Activated CD8-positive, alpha-beta T cell treated with anti-CD3 and anti-CD28 coated beads for 36 hours (primary cell): Measurements from ENCODE around the gene CCNDBP1. TPM values are rescaled to one million over a fixed set of nuclear protein-coding genes. Genes with fewer than 3 reads are reported as not detected.

Experiments
- ATAC-seq: fragments of 200-7000 bp; cut with Tn5 transposase; one replicate; pipeline ENCODE4 v1.10.0; 2021; ENCODE audit warnings: mild to moderate bottlenecking, moderate library complexity
- CTCF ChIA-PET: fragments of 350-600 bp; sonication (Branson Sonifier 250); formaldehyde crosslinking; loops from one replicate; lab custom pipeline; 2021; ENCODE audit warnings: antibody characterized with exemption; lab: Charles Lee
- POLR2A ChIA-PET: fragments of 350-600 bp; sonication (Branson Sonifier 250); formaldehyde crosslinking; loops from one replicate; lab custom pipeline; 2021; ENCODE audit warnings: antibody characterized with exemption; lab: Charles Lee
- DNase-seq: peaks from one replicate; pipeline ENCODE4 v3.0.0-alpha.2; 2020
- H3K27ac Mint-ChIP-seq: one replicate; pipeline ENCODE4 v1.8.0; 2021; ENCODE audit warnings: mild to moderate bottlenecking, mixed read lengths
- H3K27me3 Mint-ChIP-seq: one replicate; pipeline ENCODE4 v1.8.0; 2021; ENCODE audit warnings: mixed read lengths
- H3K36me3 Mint-ChIP-seq: one replicate; pipeline ENCODE4 v1.8.0; 2021; ENCODE audit warnings: low read depth, mixed read lengths
- H3K4me1 Mint-ChIP-seq: one replicate; pipeline ENCODE4 v1.8.0; 2021; ENCODE audit warnings: low read depth, mixed read lengths
- H3K4me3 Mint-ChIP-seq: one replicate; pipeline ENCODE4 v1.8.0; 2021; ENCODE audit warnings: mild to moderate bottlenecking, moderate library complexity, mixed read lengths
- H3K9me3 Mint-ChIP-seq: one replicate; pipeline ENCODE4 v1.8.0; 2021; ENCODE audit warnings: mixed read lengths
- CTCF ChIP-seq: fragments of 200-600 bp; IDR thresholded peaks from one replicate; pipeline ENCODE4 v1.8.0; 2022; ENCODE audit warnings: antibody characterized with exemption, mild to moderate bottlenecking
- intact Hi-C: fragments of 100-400 bp; cut with micrococcal nuclease; formaldehyde crosslinking; loops from one replicate; pipeline ENCODE4 v1.10.0; 2022
- total RNA-seq, 2 experiments: library from RNA; stranded (reverse); gene quantifications; one replicate each; pipeline ENCODE4 v1.2.3, GENCODE V29; 2021

Gene CCNDBP1, protein sequence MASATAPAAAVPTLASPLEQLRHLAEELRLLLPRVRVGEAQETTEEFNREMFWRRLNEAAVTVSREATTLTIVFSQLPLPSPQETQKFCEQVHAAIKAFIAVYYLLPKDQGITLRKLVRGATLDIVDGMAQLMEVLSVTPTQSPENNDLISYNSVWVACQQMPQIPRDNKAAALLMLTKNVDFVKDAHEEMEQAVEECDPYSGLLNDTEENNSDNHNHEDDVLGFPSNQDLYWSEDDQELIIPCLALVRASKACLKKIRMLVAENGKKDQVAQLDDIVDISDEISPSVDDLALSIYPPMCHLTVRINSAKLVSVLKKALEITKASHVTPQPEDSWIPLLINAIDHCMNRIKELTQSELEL
- 10 to 100 TPM; 49.2 to 54.1 TPM for total RNA-seq

DNA sequence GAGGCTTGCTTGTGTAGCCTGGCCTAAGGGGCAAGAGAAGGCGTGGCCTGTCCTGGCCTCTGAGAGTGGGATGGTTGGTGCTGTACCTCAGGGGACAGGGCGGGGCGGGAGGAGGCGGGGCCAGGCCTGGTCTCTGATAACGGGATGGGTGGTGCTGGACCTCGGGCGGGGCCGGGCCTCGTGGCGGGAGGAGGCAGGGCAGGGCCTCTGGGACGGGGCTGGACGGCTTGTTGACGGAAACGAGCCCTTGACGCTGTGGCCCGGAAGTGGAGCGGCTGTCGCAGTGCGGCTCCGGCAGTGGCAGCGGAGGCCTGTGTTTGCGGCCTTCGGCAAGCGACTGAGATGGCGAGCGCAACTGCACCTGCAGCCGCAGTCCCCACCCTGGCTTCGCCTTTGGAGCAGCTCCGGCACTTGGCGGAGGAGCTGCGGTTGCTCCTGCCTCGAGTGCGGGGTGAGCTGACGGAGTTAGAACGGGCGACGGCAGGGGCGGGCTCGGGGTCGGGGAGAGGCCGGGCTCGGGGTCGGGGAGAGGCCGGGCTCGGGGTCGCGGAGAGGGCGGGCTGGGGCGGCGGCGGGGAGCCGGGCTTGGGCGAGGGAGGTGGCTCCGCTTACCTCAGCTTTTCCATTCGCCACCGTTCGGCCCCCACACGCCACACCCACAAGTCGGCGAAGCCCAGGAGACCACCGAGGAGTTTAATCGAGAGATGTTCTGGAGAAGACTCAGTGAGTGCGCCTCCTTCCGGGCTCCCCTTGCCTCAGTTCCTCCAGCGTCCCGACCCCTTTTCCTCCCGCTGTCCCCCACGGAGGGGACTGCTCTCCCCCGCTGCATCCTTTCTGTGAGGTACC is at the start of gene CCNDBP1:
TSS of gene CCNDBP1 (plus strand) at position 247 of the 846 bp plus-strand sequence. CDS start at position 343, 96 bp downstream.
- peak within 1 kb of the TSS; percentile 88 for H3K4me3 Mint-ChIP-seq
- peaks cover 13% of the 10 kb centered on the region for H3K36me3 Mint-ChIP-seq
- CTCF ChIA-PET = interaction anchor here (0.7 to 1.8 kb wide), 7 partner anchors 9 to 100 kb away, joined by 3 to 10 read pairs (median 4); no protein-coding TSS in a partner anchor
- intact Hi-C loops = no loop called here
- no peaks in the 10 kb centered on the region for H3K27me3 Mint-ChIP-seq
- DNase-seq (peak; percentile 96), ATAC-seq (peak; percentile 95)
- H3K27ac Mint-ChIP-seq = peak within 1 kb of the TSS; percentile 93
- peak; percentile 64 for TF ChIP-seq CTCF
- peaks cover 28% of the 10 kb centered on the region for H3K4me1 Mint-ChIP-seq
- POLR2A ChIA-PET = interaction anchor here (0.7 to 1.3 kb wide), 3 partner anchors 11 to 63 kb away, joined by 3 to 4 read pairs (median 3); no protein-coding TSS in a partner anchor
- no peaks in the 10 kb centered on the region for H3K9me3 Mint-ChIP-seq

DNA sequence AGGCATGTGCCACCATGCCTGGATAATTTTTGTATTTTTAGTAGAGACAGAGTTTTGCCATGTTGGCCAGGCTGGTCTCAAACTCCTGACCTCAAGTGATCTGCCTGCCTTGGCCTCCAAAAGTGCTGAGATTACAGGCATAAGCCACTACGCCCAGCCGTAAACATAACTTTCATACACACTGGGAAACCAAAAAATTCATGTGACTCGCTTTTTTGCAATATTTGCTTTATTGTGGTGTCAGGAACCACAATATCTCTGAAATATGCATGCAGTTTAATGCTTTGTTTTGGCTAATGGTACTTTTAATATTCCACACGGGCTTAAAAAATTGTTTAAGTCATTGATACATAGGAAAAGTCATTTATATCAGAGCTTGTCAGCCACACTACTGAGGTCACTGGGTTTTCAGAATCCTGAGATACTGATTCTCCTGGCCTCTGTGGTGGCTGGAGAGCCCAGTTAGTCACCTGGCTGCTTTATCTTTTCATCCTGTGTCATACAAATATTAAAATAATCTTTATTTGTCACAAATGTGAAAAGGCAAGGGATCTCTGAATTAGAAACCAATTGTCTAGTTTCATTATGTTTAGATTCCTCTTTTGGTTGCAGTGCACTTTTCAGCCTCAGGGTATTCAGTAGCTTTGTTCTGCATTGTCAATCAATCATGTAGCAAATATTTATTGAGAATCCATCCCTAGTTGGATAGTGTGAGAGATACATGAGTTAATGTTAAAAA is 41.8 kb upstream of the CCNDBP1 start:
- no peak for TF ChIP-seq CTCF
- intact Hi-C loops = no loop called here
- POLR2A ChIA-PET = interaction anchor here (0.7 kb wide), 1 partner anchor 19 kb away, joined by 3 read pairs; no protein-coding TSS in a partner anchor
- DNase-seq = no peak
- Mint-ChIP-seq H3K9me3 (no peaks in the 10 kb centered on the region), H3K27ac (no peak overlapping the region), H3K27me3 (no peaks in the 10 kb centered on the region), H3K4me1 (peaks cover 13% of the 10 kb centered on the region), H3K4me3 (no peak overlapping the region), H3K36me3 (peaks cover 38% of the 10 kb centered on the region)
- ATAC-seq = no peak
- CTCF ChIA-PET = interaction anchor here (1.3 kb wide), 1 partner anchor 11 kb away, joined by 4 read pairs; no protein-coding TSS in a partner anchor

DNA sequence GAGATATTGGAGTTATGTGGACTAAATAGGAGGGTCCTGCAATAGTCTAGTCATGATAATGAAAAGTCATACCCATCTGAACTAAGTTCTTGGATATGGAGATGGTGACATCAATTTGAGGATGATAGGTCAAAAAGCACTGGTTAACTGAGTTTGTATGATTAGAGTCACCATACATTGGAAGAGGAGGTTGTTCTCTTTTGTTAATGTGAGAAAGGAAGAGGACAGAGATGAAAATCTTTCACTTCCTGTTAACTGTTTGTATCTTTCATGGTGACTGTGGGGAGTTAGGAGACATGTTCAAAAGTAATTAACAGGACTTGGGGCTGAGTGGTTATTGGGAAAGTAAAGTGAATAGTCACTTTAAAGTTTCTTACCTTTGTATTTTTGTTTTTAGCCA is 40.7 kb upstream of the CCNDBP1 start:
- Mint-ChIP-seq H3K36me3 (peaks cover 38% of the 10 kb centered on the region), H3K4me1 (peaks cover 13% of the 10 kb centered on the region), H3K27me3 (no peaks in the 10 kb centered on the region), H3K9me3 (no peaks in the 10 kb centered on the region), H3K4me3 (no peak overlapping the region), H3K27ac (peak overlapping the region; percentile 1)
- ATAC-seq (no peak), DNase-seq (no peak)
- ChIA-PET POLR2A (no interaction called here), CTCF (interaction anchor here (1.3 kb wide), 1 partner anchor 12 kb away, joined by 4 read pairs; no protein-coding TSS in a partner anchor)
- intact Hi-C loops = no loop called here
- TF ChIP-seq CTCF = no peak

DNA sequence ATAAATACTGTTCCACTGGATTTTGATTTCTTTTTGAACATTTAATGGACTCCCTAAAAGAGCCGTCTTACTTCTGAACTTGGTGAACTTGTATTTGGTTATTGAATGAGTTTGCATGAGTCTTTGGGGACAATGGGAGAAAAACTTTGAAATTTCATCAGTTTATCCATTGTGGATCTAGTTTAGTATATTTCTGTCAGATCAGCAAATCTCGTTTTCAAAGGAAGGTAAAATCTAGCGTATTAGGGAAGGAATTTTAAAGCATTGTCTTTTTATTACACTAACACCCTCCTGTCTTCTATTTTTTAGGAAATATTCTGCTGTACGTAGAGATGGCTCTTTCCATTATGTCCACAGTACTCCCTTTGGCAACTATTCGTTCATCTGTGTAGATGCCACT is 39.0 kb upstream of the CCNDBP1 start:
- no peak overlapping the region for H3K4me3 Mint-ChIP-seq
- no peak for DNase-seq
- no peak for ATAC-seq
- CTCF ChIA-PET = no interaction called here
- H3K4me1 Mint-ChIP-seq = peaks cover 13% of the 10 kb centered on the region
- intact Hi-C loops = no loop called here
- H3K27me3 Mint-ChIP-seq = no peaks in the 10 kb centered on the region
- H3K27ac Mint-ChIP-seq = no peak overlapping the region
- peaks cover 27% of the 10 kb centered on the region for H3K36me3 Mint-ChIP-seq
- POLR2A ChIA-PET = no interaction called here
- no peak for TF ChIP-seq CTCF
- no peaks in the 10 kb centered on the region for H3K9me3 Mint-ChIP-seq
